DMS79 (cell line): Measurements from ENCODE around the gene LIPC.

Source experiments
- DNase-seq: peaks from one replicate; lab custom pipeline; 2025; lab: John Stamatoyannopoulos, UW

LIPC gene

DNA sequence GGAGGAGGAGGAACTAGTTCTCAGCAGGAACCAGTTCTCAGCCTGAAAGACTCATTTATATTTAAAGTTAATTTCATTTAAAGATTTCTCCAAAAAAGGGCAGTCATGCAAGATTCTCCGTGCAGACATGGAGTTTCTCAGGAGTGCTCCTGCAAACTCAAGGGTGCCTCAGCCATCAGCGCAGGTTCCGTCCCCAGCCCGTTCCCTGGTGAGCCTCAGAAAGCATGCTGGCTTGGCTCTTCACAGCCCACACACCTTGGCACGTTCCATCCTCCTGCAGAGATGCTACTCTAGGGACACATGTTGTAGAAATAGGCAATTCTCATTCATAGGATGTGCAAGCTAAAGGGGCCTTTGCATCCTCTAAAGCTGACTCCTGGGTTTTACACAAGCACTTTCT is 123.0 kb downstream of the LIPC start:
- no peak for DNase-seq

DNA sequence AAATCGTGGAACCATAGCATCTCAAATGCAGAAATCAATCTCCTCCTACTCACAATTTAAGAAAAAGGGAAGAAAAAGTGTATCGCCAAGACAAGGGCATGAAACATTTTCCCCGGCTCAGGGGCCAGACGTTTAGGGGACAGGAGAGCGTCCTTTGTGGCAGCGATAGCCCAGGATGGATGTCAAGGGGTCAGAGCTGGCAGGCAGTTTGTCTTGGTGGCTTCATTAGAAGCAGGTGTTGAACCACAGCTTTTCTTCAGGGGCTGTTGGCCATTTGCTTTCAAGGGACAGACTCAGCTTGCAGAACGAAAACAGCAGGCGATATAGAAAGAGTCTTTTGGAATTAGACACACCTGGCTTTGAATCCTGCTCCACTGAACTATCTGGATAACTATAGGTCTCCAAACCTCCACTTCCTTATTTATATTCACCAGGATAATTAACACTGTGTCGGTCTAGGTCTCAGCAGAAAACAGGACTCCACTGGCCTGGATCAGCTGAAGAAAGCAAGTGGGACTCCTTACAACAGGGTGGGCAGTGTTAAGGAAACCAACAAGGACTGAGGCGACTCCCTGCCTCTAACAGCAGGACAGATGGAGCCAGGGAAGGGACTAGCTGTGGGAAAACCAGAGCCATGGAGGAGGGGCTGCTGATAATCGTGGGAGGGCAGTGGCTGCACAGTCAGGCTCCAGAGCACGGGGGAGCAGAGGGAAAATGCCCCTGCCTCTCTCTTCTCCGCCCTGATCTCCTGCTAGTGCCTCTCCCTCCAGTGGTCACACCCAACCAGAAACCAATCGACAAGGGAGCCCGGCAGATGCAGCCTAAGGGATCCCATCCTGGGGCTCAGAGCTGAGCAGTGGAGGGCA is 123.6 kb downstream of the LIPC start:
- DNase-seq = no peak

DNA sequence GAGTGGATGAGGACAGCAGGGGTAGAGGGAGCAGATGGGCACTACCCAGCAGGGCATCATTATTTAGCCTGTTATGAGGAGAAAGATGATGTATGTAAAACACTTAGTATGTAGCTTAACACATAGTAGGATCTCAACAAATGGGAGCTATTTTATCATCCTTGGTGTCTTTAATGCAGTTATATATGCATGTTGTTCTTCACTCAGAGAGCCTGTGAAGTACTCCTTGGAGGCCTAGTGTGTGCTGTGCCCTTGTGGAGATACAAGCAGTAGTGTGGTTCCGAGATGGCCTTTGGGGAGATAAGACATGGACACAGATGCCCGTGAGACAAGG is 124.2 kb downstream of the LIPC start:
- DNase-seq = no peak

DNA sequence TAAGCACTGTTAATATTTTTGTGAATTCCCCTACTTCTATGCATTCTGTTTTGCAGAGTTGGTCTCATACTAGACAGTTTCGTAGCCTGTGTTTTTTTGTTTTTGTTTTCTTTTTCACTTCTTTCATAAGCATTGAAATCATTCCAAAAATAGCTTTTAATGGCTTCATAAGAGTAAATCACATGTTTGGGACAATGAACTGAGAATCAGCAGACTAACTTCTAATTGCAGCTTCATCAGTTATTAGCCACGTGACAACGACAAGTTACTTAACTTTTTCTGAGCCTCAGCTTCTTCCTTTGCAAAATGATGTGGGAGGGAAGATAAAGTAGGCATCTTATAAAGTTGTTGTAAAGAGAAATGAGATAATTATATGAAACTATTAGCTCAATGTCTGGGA is 124.8 kb downstream of the LIPC start:
- DNase-seq = no peak

DNA sequence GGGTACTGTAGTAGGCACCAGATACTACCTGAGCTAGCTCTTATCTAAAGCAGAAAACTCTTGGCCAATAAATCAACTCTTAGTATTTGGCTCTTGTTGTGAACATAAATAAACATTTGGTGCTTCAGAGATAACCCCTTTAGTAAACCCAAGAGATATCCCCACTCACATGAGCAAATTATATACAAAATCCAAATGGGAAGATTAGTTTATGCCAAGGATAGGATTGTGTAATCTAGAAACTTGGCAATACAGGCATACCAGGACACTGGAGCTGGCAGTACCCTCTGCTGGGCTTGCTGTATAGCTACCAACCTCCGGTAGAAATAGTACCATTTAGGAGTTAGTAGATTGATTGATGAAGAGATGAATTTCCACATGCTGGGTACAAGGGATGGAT is 127.0 kb downstream of the LIPC start:
- DNase-seq = no peak

DNA sequence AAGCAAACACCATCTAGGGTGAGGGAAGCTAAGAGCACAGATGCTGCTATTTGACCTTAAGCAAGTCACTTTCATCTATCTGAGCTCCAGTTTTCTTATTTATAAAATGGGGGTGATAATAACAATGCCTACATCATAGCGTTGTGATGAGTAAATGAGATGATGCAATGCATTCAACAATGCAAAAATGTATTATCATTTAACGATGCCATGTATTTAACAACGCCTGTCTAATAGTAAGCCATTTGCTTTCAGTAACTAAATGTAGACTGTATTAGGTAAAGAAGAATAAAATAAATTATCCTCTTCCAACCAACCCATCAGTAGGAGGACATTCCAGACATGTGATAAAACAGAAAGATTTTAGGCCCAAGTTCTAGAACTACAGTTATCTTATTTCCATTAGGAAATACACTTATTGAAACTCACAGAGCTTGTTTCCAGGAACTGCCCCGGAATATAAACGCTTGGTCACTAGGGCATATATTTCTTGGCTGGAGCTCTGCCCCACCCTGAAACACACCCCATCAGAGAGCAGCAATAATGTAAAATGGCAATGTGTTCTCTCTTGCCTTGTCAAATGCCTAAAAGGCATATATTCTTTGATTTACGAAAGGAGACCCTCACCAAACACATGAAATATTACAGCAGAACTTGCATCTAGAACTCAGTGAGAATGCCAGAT is 128.3 kb downstream of the LIPC start:
- no peak for DNase-seq

DNA sequence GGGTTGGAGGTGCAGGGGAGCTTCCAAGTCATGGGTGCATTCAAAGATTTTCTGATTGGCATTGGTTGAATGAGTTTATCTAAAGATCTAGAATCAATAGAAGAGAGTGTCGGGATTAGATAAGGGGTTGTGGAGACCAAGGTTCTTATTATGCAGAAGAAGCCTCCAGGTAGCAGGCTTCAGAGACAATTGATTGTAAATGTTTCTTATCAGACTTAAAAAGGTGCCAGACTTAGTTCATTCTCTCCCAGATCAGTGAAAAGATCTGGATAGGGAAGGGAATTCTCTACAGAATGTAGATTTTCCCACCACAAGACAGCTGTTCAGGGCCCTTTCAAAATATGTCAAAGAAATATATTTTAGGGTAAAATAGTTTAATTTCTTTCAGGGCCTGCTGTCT is 129.5 kb downstream of the LIPC start:
- no peak for DNase-seq

DNA sequence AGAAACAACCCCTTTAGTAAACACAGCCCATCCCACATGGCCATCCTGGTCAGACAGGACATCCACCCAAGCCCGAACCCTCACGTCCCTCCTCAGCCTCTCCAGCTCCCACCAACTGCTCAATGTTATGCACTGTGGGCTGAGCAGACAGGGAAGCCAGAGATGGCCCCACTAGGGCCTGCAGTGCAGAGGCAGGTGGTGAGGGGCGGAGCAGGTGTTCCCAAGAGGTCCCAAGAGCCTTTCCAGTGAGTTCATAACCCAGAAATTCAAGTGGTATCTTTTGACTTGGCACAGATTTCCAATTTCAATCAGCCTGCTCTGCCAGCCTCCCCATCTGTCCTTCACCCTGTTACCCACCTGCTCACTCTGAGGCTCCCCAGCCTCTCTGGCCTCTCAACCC is 130.3 kb downstream of the LIPC start:
- DNase-seq = peak; percentile 36

DNA sequence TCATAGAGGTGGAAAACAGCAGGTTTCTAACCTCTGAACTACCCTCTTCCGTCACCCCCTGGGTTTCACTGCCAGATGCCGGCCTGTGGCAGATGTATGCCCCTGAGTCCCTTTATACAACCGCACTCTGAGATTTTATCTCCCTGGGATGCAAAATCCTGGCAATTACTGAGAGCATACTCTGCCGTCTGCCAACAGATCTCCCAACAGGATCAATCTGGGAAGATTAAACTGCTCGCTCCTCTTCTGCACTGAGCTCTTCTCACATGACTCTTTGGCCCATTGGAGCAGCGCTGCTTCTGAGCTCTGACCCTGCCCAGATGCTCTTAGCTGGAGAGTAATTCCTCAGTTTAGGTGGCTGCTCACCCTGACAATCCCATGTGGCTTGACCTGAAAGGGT is 133.2 kb downstream of the LIPC start:
- DNase-seq = no peak

DNA sequence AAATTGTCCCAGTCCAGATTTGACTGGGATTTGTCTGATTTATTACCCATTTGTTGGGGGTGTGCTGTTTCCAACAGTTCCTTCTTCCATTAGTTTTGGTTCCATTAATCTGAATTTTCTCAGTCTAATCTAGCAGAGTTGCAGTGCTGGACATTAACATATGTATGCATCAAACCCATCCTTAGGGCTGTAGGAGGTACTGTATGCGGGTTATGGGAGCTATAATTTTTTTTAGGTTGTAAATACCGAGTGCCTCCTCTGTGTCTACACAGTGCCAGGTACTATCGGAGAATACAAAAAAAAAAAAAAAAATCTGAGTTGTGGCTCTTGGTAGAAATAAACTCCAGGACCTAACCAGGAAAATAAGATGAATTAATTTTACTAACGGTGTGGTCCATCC is 133.8 kb downstream of the LIPC start:
- no peak for DNase-seq

DNA sequence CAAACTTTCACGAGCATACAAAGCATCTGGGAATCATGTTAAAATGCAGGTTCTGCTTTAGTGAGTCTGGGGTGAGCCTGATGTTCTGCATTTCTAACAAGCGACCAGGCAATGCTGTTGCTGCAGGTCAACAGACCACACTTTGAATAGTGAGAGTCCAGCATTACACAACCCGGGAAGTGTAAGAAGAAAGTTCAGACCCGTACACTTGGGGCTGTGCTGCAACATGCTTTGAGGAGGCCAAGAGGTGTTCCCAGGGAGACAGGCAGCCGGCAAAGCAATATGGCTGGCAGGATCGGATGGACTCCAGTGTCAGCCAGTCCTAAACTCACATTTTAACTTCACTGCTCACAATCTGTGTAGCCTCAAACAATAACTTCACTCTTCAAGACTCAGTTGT is 134.2 kb downstream of the LIPC start:
- DNase-seq = no peak

DNA sequence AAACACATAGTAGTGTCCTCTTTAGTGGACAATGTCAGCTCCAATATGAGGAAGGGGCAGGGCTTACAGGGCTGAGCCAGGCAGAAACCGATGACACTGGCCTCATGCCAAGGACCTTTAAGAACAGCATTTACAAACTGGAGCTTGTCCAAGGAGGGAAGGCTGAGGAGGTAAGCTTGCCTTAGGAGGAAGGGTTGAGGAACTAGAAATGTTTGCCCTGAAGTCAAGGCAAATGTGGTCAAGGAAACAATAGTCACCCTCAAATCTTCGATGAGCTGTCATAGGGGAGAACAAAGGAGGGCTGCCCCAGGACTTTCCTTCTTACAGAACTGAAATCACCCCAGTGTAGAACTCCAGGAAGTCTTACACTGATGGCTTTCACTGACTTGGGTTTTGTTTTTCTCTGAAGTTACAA is 136.4 kb downstream of the LIPC start:
- peak; percentile 43 for DNase-seq

DNA sequence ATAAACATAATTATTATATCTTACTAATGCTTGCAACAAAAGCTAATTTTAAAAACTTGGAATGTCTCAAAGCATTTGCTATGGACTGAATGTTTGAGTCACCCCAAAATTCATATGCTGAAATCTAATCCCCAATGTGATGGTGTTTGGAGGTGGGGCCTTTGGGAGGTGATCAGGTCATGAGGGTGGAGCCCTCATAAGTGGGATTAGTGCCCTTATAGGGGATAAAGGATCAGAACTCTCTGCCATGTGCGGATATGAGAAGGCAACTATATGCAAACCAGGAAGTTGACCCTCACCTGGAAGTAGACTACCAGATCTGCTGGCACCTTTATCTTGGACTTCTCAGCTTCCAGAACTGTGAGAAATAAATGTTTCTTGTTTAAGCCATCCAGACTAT is 137.7 kb downstream of the LIPC start:
- DNase-seq = no peak

DNA sequence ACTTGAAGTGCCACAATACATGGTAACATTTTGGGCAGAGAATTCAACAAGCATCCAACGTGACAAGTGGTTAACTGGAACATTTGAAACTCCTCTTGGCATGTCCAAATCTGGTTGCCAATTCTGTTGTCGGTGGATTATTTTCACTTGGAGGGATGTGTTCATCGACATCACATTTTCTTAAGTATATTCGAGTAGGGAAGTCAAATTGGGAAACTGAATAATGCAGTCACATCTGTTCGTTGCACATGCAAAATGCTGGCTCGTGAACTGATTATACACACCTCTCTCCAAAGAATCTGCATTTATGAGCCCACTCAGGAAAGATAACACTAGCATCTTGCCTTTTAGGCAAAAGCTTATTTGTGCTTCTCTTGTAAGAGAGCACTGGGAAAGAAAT is 139.7 kb downstream of the LIPC start:
- no peak for DNase-seq

DNA sequence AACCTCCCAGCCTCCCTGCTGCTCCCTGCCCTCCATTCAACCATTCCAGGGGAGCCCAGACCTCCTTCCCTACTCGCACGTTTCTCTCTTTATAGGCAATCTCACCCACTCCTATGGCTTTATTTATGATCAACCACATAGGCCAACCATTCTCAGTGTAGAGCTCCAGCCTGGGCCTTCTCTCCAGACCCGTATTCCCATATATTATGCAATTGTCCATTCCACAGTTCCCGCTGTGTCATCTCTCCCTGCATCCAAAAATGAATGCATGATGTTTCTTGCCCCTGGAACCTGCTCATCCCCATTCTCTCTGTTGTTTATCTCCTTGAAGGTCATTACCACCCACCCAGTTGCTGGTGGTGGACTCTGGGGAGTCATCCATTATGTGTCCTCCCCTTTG is 140.7 kb downstream of the LIPC start:
- no peak for DNase-seq

DNA sequence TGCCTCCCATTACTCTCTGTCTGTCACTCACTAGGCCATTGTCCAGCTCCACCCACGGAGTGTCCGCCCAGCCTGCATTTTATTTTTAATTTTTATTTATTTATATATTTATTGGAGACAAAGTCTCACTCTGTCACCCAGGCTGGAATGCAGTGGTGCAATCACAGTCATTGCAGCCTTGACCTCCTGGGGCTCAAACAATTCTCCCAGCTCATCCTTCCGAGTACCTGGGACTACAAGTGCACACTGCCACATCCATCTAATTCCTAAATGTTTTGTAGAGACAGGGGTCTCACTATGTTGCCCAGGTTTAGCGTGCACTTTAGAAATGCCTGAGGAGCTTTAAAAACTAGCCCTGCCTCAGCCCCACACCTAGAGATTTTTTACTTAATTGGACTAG is 141.5 kb downstream of the LIPC start:
- DNase-seq = no peak

DNA sequence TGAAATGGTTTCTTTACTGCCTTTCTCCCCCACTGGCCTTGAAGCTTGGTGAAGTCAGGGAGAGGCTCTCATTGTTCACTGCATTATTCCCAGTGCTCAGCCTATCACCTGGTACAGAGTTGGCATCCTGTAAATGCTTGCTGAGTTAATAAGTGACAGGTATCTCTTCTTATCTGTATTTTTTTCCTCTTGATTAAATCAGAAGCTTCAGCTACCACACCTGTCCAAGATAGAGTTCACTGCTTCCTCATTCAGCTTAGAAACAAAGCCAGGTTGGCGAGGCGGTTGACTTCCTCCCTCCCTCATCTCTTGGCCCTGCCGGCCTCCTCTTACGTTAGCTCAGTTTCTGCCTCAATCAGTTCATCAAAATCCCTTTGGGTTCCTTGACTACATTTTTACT is 142.8 kb downstream of the LIPC start:
- no peak for DNase-seq

DNA sequence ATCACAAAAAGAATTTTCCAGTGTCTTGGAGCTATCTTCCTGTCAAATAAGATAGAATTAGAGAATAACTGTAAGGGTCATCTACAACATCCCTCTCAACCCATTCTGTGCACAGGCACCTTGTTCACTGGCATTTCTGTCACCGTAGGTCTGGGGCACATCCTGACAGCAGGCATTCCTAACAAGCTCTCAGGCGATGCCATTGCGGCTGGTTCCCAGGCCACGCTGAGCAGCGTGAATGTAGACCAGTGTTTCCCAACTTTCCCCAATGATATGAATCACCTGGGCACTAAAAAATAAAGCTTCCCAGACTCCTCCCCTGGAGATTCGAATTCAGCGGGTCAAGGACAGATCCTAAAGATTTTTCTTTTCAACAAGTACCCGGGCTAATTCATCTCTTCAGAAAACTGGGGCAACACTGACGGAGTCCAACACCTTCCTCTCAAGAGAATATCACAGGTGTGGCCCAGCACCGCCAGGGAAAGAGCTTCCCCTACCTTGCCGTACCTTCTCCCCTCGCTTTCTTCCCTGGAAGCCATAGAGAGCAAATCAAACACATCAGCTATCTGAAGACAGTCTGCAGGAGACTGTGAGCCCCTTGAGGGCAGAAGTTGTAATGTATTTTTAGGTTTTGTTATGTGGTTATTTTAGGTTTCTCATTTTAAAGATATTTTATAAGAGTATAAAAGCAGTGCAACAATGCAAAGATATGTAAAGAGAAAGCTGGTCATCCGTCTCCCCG is 143.4 kb downstream of the LIPC start:
- no peak for DNase-seq

DNA sequence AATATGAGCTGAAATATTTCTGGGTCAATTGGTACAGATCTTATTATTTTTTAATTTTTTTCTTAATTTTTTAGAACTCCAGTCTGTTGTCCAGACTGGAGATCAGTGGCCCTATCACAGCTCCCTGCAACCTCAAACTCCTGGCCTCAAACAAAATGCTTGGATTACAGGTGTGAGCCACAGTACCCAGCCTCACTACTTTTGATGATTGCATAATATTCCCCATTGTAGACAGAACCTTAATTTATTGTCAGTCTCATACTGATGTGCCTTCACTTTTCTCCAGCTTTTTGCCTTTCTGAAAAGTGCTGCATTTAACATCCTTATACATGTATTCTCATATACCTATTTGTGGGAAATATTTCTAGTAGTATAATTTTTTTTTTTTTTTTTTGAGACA is 144.9 kb downstream of the LIPC start:
- no peak for DNase-seq

DNA sequence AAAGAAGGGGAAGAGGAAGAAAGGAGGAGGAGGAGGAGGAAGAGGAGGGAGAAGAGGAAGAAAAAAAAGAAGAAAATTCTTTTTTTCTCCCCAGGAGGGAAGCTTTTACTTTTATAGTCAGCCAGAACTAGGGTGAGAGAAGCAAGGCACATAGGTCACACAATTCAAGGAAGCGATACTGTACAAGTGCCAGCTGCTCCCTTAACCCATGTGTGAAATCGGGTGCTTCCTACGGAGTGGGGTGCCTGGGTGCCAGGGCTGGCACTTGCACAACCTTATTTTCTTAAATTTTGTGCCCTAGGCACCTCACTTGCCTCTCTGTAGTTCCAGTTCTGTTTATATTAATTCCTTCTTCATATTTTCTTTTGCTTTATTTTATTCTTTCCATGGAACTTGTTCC is 150.4 kb downstream of the LIPC start:
- no peak for DNase-seq

DNA sequence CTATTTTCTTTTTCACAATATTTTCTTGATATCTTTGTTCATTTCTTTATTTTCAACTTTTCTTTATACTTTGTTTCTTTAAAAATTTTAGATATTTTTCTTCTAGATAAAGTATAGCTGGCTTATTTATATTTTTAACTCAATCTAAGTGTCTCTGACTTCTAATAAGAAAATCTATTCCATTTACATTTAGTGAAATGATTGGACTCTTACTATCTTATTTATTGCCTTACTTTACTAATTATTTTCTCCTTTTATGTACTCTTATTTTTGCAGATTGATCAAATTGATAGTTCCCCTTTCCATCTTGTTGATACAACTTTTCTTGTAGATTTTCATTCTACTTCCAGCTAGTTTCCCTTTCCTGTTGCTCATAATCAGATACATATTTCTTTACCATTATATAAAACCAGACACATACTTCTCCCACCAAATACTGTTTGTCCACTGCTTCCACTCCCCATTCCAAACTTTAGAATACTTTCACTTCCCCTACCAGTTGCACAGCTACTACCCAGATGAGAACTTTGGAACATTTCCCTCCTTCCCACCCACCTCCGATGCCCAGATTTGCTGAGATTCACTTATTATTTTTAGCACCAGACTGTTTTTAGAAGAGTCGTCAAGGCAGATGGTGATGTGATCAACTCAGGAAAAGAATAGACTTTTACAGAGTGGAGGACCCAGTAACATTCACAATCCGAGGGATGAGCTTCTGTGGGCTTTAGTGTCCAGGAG is 151.5 kb downstream of the LIPC start:
- DNase-seq = no peak

DNA sequence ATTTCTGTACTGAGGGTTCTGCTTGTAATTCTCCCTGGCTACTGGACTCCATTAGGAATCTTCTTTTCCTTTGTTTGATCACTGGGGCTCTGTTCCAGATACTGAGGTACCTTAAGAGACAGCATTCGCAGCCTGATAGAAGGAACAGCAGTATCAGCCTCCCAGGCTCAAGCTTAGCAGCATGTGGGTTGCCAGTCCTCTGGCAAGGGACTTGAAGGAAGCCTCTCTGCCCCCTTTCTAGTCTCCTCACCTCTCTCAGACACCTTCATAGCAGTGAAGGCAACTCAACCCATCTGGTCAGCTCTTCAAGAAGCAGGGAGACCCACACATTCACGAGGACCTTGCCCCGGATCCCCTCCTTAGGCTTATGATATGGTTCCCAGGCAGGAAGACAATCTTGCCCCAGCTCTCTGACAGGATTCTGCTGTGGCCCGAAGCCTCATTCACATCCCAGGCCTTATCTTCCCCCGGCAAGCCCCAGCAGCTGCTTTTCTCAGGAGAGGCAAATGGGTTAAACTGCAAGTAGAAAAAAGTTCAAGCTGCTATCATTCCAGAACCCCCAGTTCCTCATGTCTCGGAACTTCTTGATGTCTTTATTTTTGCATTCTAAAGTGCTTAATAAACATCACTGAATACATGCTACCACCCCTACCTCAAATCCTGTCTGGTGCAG is 153.1 kb downstream of the LIPC start:
- DNase-seq = no peak
